ENCODE results near the gene MDN1.

GRCh38 chr6:89680551-89680950, 139.0 kb downstream of the MDN1 start:
- no peak for TF ChIP-seq CTCF (conservative IDR thresholded peaks at IDR 0.05; ENCODE audit: low read depth, low read length)
- TF ChIP-seq EZH2 (IDR thresholded peaks at IDR 0.05; ENCODE audit: low read length, unreplicated experiment): no peak
- no peak for TF ChIP-seq EZH2phosphoT487 (IDR thresholded peaks at IDR 0.05; ENCODE audit: borderline replicate concordance, low read length)
